Neural progenitor cell (in vitro differentiated cells): ENCODE data around the gene ADRA2C.

Experiments
- EZH2 ChIP-seq: fragments of 200-600 bp; sonication (generic); IDR thresholded peaks from 2 replicates; pipeline ENCODE4 v1.6.1; 2017; ENCODE audit warnings: antibody characterized with exemption, mild to moderate bottlenecking, moderate library complexity
- TF ChIP-seq, protein P1 (sequence below): fragments of 200-600 bp; sonication (generic); IDR thresholded peaks from 2 replicates; pipeline ENCODE4 v1.5.1; 2017; ENCODE audit warnings: antibody characterized with exemption, mild to moderate bottlenecking

- TF ChIP-seq, protein P1, sequence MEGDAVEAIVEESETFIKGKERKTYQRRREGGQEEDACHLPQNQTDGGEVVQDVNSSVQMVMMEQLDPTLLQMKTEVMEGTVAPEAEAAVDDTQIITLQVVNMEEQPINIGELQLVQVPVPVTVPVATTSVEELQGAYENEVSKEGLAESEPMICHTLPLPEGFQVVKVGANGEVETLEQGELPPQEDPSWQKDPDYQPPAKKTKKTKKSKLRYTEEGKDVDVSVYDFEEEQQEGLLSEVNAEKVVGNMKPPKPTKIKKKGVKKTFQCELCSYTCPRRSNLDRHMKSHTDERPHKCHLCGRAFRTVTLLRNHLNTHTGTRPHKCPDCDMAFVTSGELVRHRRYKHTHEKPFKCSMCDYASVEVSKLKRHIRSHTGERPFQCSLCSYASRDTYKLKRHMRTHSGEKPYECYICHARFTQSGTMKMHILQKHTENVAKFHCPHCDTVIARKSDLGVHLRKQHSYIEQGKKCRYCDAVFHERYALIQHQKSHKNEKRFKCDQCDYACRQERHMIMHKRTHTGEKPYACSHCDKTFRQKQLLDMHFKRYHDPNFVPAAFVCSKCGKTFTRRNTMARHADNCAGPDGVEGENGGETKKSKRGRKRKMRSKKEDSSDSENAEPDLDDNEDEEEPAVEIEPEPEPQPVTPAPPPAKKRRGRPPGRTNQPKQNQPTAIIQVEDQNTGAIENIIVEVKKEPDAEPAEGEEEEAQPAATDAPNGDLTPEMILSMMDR = no peak
- no peak for TF ChIP-seq EZH2
Observed at GRCh38 chr4:3810111-3810680, 44.0 kb downstream of the ADRA2C start.
